HL-60 (cell line): Measurements from ENCODE around the gene CLN6.
"Not testable (repeated sequence)": the region's sequence is repeated elsewhere in the genome, so short reads cannot be mapped to it uniquely, and the experiment has no call there.

ENCODE experiments used
- DNase-seq, 2 experiments: peaks; one replicate each; pipeline ENCODE4 v3.0.0-alpha.2; 2010 to 2020; ENCODE audit warnings: low read depth in 1 of 2, low spot score in 1 of 2
- H3K27ac ChIP-seq: fragments of 250-450 bp; sonication (Bioruptor Pico); replicated peaks from 2 replicates; pipeline ENCODE4 v1.5.1; 2020; ENCODE audit warnings: mild to moderate bottlenecking, moderate library complexity
- H3K27me3 ChIP-seq: fragments of 250-450 bp; sonication (Bioruptor Pico); 2 replicates; pipeline ENCODE4 v1.5.1; 2021; ENCODE audit warnings: mild to moderate bottlenecking, moderate library complexity; ENCODE audit not compliant: insufficient read depth, poor library complexity, severe bottlenecking
- H3K4me3 ChIP-seq: replicated peaks from 2 replicates; pipeline ENCODE4 v1.5.1; 2011; ENCODE audit warnings: mild to moderate bottlenecking, control low read depth, low read length; ENCODE audit not compliant: insufficient read depth
- GABPA ChIP-seq: IDR thresholded peaks from 2 replicates; pipeline ENCODE4 v1.6.1; 2012; ENCODE audit warnings: low read depth
- POLR2AphosphoS5 ChIP-seq: IDR thresholded peaks from 2 replicates; pipeline ENCODE4 v1.6.1; 2012; ENCODE audit warnings: low read depth
- SPI1 ChIP-seq: IDR thresholded peaks from 2 replicates; pipeline ENCODE4 v1.6.1; 2012; ENCODE audit warnings: low read depth, mild to moderate bottlenecking, borderline replicate concordance
- TF ChIP-seq, protein P1 (sequence below): IDR thresholded peaks from one replicate; pipeline ENCODE4 v1.5.1; 2011; ENCODE audit warnings: low read length, control low read depth, inconsistent platforms; ENCODE audit not compliant: insufficient read depth
- TF ChIP-seq, protein P2 (sequence below): IDR thresholded peaks from 2 replicates; pipeline ENCODE4 v1.6.1; 2012; ENCODE audit warnings: low read depth; ENCODE audit not compliant: insufficient replicate concordance

The CLN6 gene

DNA sequence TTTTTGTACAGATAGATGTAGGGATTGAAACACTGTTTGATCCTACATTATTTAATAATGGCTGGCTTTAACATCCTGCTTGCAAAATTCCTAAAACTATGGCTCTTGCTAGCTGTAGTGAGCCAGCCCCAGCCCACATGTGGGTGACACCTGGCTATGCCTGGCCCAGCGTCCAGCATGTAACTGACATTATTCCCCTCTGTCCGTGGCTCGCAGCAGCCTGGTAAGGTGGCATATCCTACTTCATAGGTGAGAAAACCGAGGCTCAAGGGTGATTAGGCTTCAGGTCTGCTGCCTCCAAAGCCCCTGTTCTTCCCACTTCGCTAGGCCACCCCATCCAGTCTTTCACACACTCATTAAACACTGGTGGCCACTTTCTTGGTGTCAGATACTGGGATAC is 26.0 kb downstream of the CLN6 start:
- DNase-seq = no peak
- Histone ChIP-seq H3K27ac (no peak overlapping the region), H3K4me3 (no peak overlapping the region), H3K27me3 (no peaks in the 10 kb centered on the region)
- TF ChIP-seq GABPA (no peak), SPI1 (no peak), POLR2AphosphoS5 (no peak)
- TF ChIP-seq, protein P1, sequence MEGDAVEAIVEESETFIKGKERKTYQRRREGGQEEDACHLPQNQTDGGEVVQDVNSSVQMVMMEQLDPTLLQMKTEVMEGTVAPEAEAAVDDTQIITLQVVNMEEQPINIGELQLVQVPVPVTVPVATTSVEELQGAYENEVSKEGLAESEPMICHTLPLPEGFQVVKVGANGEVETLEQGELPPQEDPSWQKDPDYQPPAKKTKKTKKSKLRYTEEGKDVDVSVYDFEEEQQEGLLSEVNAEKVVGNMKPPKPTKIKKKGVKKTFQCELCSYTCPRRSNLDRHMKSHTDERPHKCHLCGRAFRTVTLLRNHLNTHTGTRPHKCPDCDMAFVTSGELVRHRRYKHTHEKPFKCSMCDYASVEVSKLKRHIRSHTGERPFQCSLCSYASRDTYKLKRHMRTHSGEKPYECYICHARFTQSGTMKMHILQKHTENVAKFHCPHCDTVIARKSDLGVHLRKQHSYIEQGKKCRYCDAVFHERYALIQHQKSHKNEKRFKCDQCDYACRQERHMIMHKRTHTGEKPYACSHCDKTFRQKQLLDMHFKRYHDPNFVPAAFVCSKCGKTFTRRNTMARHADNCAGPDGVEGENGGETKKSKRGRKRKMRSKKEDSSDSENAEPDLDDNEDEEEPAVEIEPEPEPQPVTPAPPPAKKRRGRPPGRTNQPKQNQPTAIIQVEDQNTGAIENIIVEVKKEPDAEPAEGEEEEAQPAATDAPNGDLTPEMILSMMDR = no peak
- TF ChIP-seq, protein P2, sequence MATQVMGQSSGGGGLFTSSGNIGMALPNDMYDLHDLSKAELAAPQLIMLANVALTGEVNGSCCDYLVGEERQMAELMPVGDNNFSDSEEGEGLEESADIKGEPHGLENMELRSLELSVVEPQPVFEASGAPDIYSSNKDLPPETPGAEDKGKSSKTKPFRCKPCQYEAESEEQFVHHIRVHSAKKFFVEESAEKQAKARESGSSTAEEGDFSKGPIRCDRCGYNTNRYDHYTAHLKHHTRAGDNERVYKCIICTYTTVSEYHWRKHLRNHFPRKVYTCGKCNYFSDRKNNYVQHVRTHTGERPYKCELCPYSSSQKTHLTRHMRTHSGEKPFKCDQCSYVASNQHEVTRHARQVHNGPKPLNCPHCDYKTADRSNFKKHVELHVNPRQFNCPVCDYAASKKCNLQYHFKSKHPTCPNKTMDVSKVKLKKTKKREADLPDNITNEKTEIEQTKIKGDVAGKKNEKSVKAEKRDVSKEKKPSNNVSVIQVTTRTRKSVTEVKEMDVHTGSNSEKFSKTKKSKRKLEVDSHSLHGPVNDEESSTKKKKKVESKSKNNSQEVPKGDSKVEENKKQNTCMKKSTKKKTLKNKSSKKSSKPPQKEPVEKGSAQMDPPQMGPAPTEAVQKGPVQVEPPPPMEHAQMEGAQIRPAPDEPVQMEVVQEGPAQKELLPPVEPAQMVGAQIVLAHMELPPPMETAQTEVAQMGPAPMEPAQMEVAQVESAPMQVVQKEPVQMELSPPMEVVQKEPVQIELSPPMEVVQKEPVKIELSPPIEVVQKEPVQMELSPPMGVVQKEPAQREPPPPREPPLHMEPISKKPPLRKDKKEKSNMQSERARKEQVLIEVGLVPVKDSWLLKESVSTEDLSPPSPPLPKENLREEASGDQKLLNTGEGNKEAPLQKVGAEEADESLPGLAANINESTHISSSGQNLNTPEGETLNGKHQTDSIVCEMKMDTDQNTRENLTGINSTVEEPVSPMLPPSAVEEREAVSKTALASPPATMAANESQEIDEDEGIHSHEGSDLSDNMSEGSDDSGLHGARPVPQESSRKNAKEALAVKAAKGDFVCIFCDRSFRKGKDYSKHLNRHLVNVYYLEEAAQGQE = no peak

DNA sequence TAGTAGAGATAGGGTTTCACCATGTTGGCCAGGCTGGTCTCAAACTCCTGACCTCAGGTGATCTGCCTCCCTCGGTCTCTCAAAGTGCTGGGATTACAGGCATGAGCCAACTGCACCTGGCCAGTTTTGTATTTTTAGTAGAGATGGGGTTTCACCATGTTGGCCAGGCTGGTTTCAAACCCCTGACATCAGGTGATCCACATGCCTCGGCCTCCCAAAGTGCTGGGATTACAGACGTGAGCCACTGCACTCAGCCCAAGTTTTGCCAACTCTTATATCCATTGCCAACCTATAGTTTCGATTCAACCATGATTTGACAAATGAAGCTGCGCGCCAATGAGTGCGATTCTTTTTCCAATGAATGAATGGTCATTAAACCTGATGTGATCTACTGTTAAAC is 26.5 kb downstream of the CLN6 start:
- not testable (repeated sequence) for H3K27me3 ChIP-seq, H3K4me3 ChIP-seq, H3K27ac ChIP-seq, DNase-seq

DNA sequence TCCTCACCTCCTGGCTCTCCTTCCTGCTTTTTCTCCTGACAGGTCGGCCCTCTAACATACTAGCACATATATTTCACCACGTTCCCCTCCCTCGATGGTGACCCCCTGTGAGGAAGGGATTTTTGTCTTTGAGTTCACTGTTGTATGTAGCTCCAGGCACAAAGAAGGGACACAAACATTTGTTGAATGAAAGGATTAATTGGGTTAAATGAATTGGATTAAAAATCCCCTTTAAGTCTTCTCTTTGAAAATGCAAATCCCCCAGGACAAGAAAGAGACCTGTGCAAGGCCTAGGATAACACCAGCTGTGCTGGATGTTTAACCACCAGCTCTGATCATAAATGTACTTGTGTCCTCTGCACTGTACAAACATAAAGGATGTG is 27.7 kb downstream of the CLN6 start:
- H3K27me3 ChIP-seq = no peaks in the 10 kb centered on the region
- TF ChIP-seq SPI1 = no peak
- TF ChIP-seq, protein P2 = no peak
- no peak for TF ChIP-seq GABPA
- TF ChIP-seq POLR2AphosphoS5 = no peak
- H3K27ac ChIP-seq = no peak overlapping the region
- no peak for DNase-seq
- H3K4me3 ChIP-seq = no peak overlapping the region

DNA sequence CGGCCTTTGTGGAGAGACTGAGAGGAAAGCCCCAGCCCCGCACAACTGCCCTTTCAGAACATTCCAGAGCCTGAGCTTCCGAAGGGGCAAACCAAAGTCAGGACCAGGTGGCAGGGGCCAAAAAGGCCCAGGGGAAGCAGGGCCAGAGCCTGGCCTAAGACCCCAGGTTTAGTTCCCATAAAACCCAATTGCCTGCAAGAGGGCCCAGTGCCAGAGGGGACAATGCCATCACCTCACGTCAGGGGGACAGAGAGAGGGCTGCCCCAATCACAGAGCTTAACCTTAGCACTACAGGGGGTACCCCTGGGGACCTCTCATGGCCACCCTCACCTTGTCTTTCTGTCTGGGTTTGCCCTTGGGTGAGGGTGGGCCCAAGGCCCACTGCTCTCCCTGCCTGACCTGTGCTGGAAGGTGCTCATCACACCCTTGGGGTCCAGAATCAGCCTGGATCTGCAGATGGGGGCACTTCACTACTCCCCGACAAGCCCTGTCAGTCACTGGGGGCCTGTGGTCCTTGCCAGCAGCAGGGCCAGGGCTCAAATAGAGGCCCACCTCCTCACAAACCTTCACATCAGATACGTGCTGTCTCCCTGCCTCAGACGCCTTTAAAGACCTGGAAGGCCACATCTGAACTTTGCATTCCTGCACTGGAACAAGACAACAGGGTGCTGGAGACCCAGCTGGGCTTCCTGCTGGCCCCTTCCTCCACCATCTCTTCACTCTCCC is 28.2 kb downstream of the CLN6 start:
- Histone ChIP-seq H3K4me3 (no peak overlapping the region), H3K27me3 (no peaks in the 10 kb centered on the region), H3K27ac (no peak overlapping the region)
- DNase-seq = no peak
- no peak for TF ChIP-seq POLR2AphosphoS5
- TF ChIP-seq, protein P1 = no peak
- no peak for TF ChIP-seq SPI1
- TF ChIP-seq, protein P2 = no peak
- TF ChIP-seq GABPA = no peak
